LNCaP clone FGC (cell line): Measurements from ENCODE around the gene DPP9.

Experiments used
- DNase-seq: peaks from one replicate; pipeline ENCODE4 v3.0.0-alpha.2; 2011; ENCODE audit warnings: low read depth
- H3K4me3 ChIP-seq: 2 replicates; pipeline ENCODE4 v1.5.1; 2011; ENCODE audit warnings: mild to moderate bottlenecking, low read depth, low read length, control low read depth
- TF ChIP-seq, protein P1 (sequence below): IDR thresholded peaks from 2 replicates; pipeline ENCODE4 v1.5.1; 2012; ENCODE audit warnings: mild to moderate bottlenecking; ENCODE audit not compliant: control insufficient read depth, insufficient read depth; ENCODE audit errors: extremely low read depth

The DPP9 gene

DNA sequence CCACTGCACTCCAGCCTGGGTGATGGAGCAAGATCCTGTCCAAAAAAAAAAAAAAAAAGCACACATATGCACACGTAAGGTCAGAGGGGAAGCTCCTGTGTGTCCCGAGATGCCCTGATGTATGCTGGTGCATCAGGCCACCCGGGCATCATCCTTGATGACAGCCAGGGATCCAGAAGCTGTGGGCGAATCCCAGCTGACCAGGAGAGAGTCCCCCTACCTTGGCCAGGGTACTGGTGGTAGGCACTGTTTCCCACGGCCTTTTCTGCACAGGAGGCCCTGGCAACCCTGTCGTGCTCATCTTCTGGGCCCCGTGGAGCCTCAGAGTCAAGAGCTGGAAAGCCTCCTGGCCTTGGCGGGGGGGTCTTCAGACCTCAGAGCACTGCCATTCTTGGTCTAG is 67.5 kb downstream of the DPP9 start:
- no peak for DNase-seq
- H3K4me3 ChIP-seq = no peak overlapping the region
- TF ChIP-seq, protein P1, sequence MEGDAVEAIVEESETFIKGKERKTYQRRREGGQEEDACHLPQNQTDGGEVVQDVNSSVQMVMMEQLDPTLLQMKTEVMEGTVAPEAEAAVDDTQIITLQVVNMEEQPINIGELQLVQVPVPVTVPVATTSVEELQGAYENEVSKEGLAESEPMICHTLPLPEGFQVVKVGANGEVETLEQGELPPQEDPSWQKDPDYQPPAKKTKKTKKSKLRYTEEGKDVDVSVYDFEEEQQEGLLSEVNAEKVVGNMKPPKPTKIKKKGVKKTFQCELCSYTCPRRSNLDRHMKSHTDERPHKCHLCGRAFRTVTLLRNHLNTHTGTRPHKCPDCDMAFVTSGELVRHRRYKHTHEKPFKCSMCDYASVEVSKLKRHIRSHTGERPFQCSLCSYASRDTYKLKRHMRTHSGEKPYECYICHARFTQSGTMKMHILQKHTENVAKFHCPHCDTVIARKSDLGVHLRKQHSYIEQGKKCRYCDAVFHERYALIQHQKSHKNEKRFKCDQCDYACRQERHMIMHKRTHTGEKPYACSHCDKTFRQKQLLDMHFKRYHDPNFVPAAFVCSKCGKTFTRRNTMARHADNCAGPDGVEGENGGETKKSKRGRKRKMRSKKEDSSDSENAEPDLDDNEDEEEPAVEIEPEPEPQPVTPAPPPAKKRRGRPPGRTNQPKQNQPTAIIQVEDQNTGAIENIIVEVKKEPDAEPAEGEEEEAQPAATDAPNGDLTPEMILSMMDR = no peak

DNA sequence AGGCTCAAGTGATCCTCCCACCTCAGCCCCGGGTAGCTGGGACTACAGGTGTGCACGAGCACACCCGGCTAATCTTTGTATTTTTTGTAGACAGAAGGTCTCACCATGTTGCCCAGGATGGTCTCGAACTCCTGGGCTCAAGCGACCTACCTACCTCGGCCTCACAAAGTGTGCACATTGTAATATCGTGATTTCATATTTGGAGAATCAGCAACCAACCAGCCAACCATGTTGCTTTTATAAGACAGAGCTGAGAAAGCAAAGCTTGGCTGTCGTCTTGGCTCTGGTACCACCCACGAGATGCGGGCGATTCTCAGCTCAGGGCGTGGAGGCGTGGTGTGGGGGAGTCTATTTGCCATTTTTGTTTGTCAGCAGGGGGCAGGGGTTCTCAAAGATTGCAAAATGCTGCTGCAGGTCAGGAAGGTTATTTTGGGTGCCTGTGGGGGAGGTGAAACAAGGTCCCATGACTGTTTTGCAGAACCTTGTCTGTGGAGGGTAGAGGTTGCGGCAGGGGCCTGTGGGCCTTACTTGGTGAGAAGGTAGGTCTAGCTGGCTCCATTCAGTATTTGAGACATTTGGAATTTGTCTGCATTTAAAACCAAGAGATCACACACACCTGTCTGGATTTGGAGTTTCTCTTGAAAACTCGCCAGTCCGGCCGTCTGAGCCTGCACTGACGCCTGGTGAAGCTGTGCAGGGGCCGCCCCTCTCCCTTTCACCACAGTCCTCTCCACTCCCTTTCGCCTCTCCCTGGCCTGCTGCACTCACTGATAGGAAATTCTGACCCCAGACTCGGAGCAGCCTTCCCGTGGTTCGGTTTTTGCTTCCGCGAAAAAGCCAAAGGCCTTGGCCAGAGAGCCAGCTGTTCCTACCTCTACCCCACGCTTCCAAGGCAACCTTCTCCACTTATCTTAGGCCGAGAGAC is 68.9 kb downstream of the DPP9 start:
- H3K4me3 ChIP-seq = no peak overlapping the region
- no peak for DNase-seq
- TF ChIP-seq, protein P1 = no peak

DNA sequence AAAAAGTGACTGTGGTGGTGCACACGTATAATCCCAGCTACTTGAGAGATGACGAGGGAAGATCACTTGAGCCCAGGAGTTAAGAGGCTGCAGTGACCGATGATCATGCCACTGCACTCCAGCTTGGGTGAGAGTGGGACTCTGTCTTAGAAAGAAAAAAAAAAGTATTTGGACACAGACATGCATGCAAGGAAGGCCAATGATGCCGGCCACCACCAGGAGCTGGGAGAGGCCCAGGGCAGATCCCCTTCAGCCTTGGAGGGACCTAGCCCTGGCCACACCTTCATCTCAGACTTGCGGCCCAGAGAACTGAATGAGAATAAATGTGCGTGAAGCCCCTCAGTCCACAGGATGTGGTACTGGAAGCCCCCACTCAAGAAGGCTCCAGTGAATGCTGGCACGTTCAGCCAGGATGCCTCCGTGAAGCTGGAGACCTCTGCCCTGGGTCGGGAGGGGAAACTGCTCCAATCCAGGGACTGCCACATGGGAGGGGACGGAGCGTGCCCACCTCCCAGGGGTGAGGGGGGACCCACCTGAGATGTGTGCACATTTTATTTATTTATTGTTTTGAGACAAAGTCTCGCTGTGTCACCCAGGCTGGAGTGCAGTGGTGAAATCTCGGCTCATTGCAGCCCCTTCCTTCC is 69.7 kb downstream of the DPP9 start:
- TF ChIP-seq, protein P1 = no peak
- no peak for DNase-seq
- no peak overlapping the region for H3K4me3 ChIP-seq

DNA sequence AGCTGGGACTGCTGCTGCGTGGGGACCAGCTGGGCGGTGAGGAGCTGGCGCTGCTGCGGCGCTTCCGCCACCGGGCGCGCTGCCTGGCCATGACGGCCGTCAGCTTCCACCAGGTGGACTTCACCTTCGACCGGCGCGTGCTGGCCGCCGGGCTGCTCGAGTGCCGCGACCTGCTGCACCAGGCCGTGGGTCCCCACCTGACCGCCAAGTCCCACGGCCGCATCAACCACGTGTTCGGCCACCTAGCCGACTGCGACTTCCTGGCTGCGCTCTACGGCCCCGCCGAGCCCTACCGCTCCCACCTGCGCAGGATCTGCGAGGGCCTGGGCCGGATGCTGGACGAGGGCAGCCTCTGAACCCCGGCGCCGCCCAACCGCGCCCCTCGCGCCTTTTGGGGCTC is 71.6 kb downstream of the DPP9 start:
- TF ChIP-seq, protein P1 = no peak
- no peak overlapping the region for H3K4me3 ChIP-seq
- no peak for DNase-seq

DNA sequence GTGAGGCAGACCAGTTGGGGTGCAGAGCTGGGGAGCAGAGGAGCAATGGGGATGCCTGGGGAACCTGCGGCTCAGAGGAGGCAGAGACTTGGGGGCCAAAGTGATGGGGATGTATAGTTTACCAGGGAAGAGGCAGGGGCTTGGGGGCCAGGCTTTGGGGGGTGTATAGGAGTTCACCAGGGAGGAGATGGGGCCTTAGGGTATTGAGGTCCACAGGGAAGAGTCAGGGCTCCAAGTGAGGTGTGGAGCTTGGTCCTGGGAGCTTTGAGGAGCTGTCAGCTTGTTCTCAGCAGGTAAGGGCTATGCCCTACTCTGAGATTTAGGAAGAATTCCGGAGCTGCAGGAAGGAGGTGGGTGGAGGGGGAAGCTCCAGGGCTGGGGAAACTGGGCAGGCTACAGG is 73.5 kb downstream of the DPP9 start:
- no peak for DNase-seq
- no peak overlapping the region for H3K4me3 ChIP-seq
- TF ChIP-seq, protein P1 = no peak

DNA sequence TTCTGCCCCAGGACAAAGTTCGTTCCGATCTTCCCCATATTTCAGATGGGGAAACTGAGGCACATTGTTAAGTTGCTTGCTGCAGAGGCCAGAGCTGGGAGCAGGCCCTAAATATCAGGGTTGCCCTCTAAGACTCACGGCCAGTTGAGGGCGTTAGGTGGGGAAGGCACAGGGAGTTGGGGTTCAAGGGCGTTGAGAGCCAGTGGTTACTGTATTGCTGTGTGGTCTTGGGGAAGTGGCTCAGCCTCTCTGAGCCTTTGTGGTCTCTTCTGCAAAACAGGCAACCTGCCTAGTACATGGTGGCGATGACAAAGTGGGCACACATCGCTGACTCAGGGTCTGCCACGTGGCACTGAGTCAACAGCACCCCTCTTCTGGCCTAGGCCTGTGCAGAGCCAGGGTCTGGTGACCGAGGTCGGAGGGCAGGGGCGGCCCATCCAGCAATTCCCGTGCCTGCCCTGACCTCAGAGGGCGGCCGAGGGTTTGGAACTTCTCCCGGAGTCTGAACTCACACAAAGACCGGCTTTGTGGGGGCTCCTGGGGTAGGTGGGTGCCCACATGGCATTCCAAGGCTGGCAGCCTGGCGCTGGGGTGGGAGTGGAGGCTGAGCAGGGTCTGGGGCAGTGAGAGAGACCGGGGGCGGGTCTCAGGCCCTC is 74.1 kb downstream of the DPP9 start:
- no peak overlapping the region for H3K4me3 ChIP-seq
- DNase-seq = no peak
- TF ChIP-seq, protein P1 = no peak
